GM18867 (cell line): ENCODE data around the gene MRPL54.

ENCODE experiments used
- ATAC-seq: cut with Tn5 transposase; IDR thresholded peaks from one replicate; pipeline ENCODE4 v1.9.1; 2021; ENCODE audit warnings: mild to moderate bottlenecking, moderate library complexity; ENCODE audit not compliant: unreplicated experiment

The MRPL54 gene

DNA sequence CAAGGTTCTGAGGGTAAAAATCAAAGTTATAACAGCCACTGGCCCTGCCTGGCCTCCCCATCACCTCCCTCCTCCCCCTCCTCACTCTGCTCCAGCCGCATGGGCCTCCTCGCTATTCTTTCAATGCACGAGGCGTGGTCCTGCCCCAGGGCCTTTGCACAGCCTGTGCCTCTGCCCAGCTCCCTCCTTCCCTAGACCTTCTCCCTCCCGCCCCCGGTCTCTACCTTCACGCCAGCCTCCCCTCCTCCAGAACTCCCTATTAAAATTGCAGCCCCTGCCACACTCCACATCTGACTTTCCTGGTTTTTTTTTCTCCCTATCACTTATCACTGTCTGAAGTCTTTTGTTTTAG lies 6.2 kb downstream of the MRPL54 start:
- ATAC-seq = no peak

- ATAC-seq = no peak
Measured at GRCh38 chr19:3769494-3769893, 7.0 kb downstream of the MRPL54 start.

DNA sequence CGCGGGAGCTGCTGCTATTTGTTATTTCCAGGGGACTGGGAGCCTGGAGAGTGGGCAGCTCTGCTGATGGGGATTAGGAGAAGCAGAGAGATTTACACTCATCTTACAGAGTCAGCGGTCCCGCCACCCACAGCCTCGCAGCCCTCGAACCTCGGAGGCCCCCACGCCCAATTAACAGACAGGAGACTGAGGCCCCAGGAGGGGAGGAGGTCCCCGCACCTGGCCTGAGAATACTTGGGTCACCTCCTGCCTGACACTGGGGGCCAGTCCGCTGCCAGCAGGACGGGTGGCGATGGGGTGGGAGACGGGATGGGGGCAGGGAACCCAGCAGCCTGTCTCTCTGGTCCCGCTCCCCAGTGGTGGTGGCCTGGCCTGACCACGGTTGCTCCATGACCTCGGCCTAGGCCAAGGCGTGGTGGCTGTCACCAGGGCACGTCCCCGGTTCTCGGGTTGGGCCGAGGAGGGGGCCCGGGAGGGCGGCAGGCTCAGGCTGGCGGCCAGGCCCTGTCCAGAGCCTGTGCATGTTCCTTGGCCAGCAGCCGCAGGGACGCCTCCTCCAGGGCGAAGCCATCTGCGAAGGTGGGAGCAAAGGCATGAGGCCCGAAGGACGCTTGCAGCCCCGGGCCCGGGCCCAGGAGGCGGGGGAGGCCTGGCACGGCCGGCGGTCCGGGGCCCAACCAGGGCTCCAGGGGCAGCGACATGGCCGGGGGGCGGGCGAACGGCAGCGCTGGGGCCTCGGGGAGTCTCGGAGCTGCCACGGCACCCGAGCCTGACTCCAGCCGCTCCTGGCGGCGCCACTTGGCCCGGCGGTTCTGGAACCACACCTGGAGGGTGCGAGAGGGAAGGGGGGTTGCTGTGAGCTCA lies 7.9 kb downstream of the MRPL54 start:
- ATAC-seq = no peak

DNA sequence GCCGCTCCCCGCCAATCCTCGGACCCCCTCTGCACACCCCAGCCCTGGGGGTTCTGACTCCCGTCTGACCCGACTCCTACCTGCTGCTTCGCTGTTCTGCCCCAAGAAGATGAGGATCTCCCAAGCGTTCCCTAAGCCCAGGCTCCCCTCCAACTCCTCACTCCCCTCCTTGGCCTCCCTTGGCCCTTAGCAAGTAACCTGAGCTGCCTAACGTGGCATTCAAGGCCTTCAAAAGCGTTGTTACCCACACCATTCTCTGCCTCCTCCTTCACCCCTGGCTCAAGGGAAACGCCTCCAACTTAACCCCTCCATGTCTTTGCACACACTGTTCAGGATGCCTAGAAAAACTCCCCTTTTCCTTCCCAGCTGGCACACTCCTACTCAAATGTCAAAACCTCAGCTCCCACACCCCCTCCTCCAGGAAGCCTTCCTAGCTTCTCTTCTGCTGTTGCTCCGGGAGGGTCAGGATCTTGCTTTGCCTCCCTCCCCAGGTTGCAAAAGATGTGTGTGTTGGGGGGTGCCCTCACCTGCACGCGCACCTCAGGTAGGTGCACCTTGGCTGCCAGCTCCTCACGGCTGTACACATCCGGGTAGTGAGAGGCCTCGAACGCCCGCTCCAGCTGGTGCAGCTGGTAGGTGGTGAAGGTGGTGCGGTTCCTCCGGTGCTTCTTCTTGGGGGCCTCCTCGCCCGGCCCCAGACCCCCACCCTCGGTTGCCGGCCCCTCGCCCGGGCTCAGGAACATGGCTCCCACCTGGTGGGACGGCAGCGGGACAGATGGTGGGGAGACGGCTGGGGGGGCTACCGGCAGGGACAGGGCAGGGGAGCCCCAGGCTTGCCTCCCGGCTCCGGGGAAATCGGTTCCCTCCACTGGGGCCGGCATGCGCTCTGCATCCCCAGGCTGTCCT lies 8.8 kb downstream of the MRPL54 start:
- no peak for ATAC-seq

DNA sequence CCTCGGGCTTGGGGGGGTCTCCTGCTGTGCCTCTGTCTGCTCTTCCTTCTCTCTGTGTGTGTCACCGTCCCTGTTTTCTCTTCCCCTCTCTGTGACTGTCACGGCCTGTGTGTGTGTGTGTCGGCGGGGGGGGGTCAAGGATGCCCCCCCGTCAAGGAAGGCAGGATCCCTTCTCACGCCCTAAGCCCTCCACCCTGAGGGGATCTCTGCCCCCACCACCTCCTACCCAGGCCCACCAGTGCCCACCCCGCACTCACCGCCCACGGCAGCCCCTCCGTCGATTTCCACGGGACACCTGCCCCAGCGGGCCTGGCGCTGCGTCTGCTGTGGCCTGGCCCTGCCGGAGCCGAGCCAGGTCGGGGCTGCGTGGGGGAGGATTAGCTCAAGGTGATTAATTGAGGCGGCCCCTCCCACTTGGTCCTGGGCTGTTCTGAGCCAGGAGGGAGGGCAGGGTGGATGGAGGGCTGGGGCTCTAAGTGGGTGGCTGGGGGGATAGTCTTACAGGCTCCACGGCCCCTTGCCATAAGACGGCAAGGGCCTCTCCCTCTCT lies 9.5 kb downstream of the MRPL54 start, which contains the start of gene RAX2:
RAX2 (minus strand) TSS at position 323 of the 550 bp plus-strand sequence. CDS start 486 bp downstream, outside the sequence.
- no peak for ATAC-seq

GRCh38 chr19:3773814-3774515 lies 11.5 kb downstream of the MRPL54 start:
- no peak for ATAC-seq

- ATAC-seq = no peak
Measured at GRCh38 chr19:3774621-3775373, 12.3 kb downstream of the MRPL54 start.

DNA sequence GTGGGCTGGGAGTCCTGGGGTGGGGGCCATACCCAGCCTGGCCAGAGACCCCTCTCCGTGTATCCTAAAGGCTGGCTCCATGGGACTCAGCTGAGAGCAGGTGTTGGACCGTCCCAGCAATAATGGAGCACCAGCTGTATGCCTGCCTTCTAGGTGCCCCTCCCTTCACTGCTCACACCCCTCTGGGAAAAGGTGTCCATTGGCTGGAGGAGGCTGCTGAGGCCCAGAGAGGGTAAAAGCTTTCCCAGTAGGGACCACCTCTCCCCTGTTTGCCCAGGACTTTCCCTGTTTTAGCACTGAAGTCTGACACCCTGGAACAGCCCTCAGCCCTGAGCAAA lies 12.9 kb downstream of the MRPL54 start:
- ATAC-seq = no peak

GRCh38 chr19:3775831-3776230 lies 13.3 kb downstream of the MRPL54 start:
- no peak for ATAC-seq

- no peak for ATAC-seq
Measured at GRCh38 chr19:3776479-3777040, 14.1 kb downstream of the MRPL54 start.

DNA sequence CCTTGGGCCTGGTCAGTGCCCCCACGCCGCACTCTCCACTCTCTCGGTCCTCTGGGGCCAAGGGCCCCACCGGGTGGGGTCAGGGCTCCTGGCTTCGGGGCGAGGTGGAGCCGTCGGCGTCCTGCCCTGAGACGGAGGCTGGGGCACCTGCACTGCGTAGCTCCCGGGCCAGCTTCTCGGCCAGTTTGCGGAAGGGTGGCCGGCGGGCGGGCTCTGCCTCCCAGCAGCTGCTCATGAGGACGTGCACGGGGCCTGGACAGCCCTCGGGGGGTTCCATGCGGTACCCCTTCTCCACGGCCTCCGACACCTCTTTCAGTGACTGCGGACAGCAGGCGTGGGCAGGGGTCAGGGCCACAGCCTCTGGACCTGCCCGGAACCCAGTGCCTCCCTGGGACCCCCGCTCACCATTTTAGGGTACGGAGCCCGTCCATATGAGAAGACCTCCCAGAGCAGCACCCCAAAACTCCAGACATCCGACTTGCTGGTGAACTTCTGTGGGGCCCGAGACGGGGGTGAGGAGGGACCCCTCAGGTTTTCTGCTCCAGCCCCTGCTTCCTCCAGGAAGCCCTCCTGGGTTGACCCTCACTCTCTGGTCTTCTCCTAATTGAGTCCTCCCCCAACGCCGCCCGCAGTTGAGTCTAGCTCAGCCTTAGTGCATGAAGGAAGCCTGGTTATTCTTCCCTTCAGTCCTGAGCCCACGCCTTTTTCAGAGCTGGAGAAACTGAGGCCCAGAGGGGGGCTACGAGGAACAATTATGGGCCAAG lies 15.8 kb downstream of the MRPL54 start:
- no peak for ATAC-seq

- ATAC-seq = no peak
Measured at GRCh38 chr19:3778899-3779723, 16.6 kb downstream of the MRPL54 start.

GRCh38 chr19:3780786-3781304 lies 18.4 kb downstream of the MRPL54 start:
- no peak for ATAC-seq

DNA sequence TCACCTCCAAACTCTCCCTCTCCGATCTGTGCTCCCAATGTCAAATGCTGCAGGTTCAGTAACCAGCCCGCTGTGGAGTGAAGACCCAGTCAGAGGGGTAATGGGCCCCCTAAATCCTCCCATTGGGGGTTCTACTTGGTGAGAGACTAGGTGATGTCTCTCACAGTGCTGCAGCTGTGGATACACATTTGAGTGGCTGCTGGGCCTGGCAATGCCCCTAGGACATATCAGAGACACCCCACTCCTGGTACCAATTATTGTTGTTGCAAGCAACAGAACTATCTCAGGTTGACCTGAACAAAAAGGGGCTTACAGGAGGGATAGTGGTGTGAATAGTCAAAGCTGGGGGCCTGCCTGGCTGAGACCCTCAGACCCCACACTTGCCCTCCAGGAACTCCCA lies 19.1 kb downstream of the MRPL54 start:
- ATAC-seq = no peak

DNA sequence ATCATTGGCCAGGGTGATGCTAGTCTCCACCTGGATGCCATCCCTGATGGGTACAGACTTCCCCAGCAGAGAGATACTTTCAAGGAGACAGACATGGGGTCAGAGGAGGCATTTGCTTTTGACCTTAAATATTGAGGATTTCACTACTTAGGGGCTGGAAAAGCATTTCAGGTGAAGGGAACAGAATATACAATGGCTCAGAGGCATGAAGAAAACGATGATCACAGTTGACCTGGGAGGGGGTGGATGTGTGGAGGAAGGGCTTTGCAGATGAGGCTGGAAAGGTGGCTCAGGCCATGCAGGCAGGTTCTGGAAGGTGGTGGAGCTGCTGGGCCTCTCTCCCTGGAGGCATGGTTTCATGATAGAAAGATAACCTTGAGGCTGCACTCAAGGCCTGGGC lies 19.8 kb downstream of the MRPL54 start:
- no peak for ATAC-seq

GRCh38 chr19:3782903-3783302 lies 20.4 kb downstream of the MRPL54 start:
- no peak for ATAC-seq

GRCh38 chr19:3783660-3784584 lies 21.4 kb downstream of the MRPL54 start:
- ATAC-seq = no peak
